ENCODE results near the gene ADH6. TPM values are rescaled to one million over a fixed set of nuclear protein-coding genes. Genes with fewer than 3 reads are reported as not detected.

Gene ADH6
- polyA plus RNA-seq, 2 of the 4 experiments (the other 2 are of a cell fraction): 0.72 TPM; not detected in 1

- no peaks in the 10 kb centered on the region for H3K4me1 ChIP-seq
- H3K27ac ChIP-seq: no peak overlapping the region
- FAIRE-seq (no peak), ATAC-seq (no peak), DNase-seq (ENCODE audit: low read depth in 1 of 2, low spot score in 1 of 2) (no peak)
- no peaks in the 10 kb centered on the region for H3K9me3 ChIP-seq
- no peak overlapping the region for H3K4me2 ChIP-seq
- ChIA-PET POLR2A (no interaction called here), CTCF (interaction anchor here (0.9 kb wide), 1 partner anchor 33 kb away, joined by 3 read pairs; no protein-coding TSS in a partner anchor)
- WGBS (ENCODE audit: missing lambda C conversion rate): 89% methylated on average over 3 of the region's 3 CpGs
- no peak overlapping the region for H3K4me3 ChIP-seq
- no peak for TF ChIP-seq ZFP36 (IDR thresholded peaks at IDR 0.05; ENCODE audit: borderline replicate concordance, partially characterized antibody)
- no peak for TF ChIP-seq CBX8 (IDR thresholded peaks at IDR 0.05)
- no peak for TF ChIP-seq CTCF (IDR thresholded peaks at IDR 0.05)
- no peak for TF ChIP-seq HES2 (IDR thresholded peaks at IDR 0.05)
- no peak for TF ChIP-seq FOSL2 (IDR thresholded peaks at IDR 0.05)
- TF ChIP-seq FOSL2 (CRISPR knock-in tag; IDR thresholded peaks at IDR 0.05): no peak
- TF ChIP-seq SREBF2 (IDR thresholded peaks at IDR 0.05): no peak
- TF ChIP-seq RFX5 (IDR thresholded peaks at IDR 0.05): no peak
- TF ChIP-seq ESRRA (IDR thresholded peaks at IDR 0.05; ENCODE audit: borderline replicate concordance, low read length): no peak
- no peak for TF ChIP-seq PBX3 (IDR thresholded peaks at IDR 0.05)
- no peak for TF ChIP-seq ZSCAN20 (CRISPR knock-in tag; IDR thresholded peaks at IDR 0.05)
- no peak for TF ChIP-seq EP300 (IDR thresholded peaks at IDR 0.05)
- TF ChIP-seq EHF (CRISPR knock-in tag; IDR thresholded peaks at IDR 0.05): no peak
Observed at GRCh38 chr4:99161373-99162099, 57.5 kb downstream of the ADH6 start.

GRCh38 chr4:99159699-99160098 is 59.3 kb downstream of the ADH6 start:
- ATAC-seq (no peak), FAIRE-seq (no peak), DNase-seq (ENCODE audit: low read depth in 1 of 2, low spot score in 1 of 2) (no peak)
- ChIA-PET POLR2A (no interaction called here), CTCF (interaction anchor here (0.6 to 0.9 kb wide), 2 partner anchors 99 to 132 kb away, joined by 3 read pairs; no protein-coding TSS in a partner anchor)
- Histone ChIP-seq H3K4me3 (no peak overlapping the region), H3K4me2 (no peak overlapping the region), H3K4me1 (no peaks in the 10 kb centered on the region), H3K9me3 (no peaks in the 10 kb centered on the region), H3K27ac (no peak overlapping the region)
- peak; percentile 10; the same call in 1 of the 3 replicates for TF ChIP-seq CTCF (IDR thresholded peaks at IDR 0.05)
- TF ChIP-seq MAFK (IDR thresholded peaks at IDR 0.05; ENCODE audit: partially characterized antibody): no peak
- WGBS (ENCODE audit: missing lambda C conversion rate): 8% methylated on average over 1 of the region's 1 CpG

- Histone ChIP-seq H3K4me1 (no peaks in the 10 kb centered on the region), H3K4me2 (no peak overlapping the region), H3K27ac (no peak overlapping the region), H3K4me3 (no peak overlapping the region), H3K9me3 (no peaks in the 10 kb centered on the region)
- WGBS (ENCODE audit: missing lambda C conversion rate): 4% methylated on average over 3 of the region's 3 CpGs
- CTCF ChIA-PET: no interaction called here
- peak in 1 of 2 experiments; percentile 38 for DNase-seq (ENCODE audit: low read depth in 1 of 2, low spot score in 1 of 2)
- POLR2A ChIA-PET: no interaction called here
- FAIRE-seq: no peak
- TF ChIP-seq HEYL (CRISPR knock-in tag; IDR thresholded peaks at IDR 0.05) (no peak), GATA3 (IDR thresholded peaks at IDR 0.05; ENCODE audit: borderline replicate concordance) (0 out of 2 replicates have a peak, but pooled peaks have one; percentile 16), E2F6 (IDR thresholded peaks at IDR 0.05; ENCODE audit: borderline replicate concordance, low read depth) (no peak)
- no peak for ATAC-seq
Observed at GRCh38 chr4:99157478-99157935, 61.5 kb downstream of the ADH6 start.
